SU-DHL-6 (cell line): ENCODE measurements around the gene SPHK2.

Source experiments
- EZH2phosphoT487 ChIP-seq: fragments of 200-600 bp; sonication (generic), shearing (Covaris generic); conservative IDR thresholded peaks from 2 replicates; pipeline ENCODE4 v1.6.1; 2018; ENCODE audit warnings: mild to moderate bottlenecking, antibody characterized with exemption, low read length, moderate library complexity, mixed read lengths
- TF ChIP-seq, protein P1 (sequence below): fragments of 200-600 bp; sonication (generic); IDR thresholded peaks from one replicate; pipeline ENCODE4 v1.5.1; 2017; ENCODE audit warnings: antibody characterized with exemption, mild to moderate bottlenecking, low read length, moderate library complexity; ENCODE audit not compliant: insufficient read depth, poor library complexity, severe bottlenecking

DNA sequence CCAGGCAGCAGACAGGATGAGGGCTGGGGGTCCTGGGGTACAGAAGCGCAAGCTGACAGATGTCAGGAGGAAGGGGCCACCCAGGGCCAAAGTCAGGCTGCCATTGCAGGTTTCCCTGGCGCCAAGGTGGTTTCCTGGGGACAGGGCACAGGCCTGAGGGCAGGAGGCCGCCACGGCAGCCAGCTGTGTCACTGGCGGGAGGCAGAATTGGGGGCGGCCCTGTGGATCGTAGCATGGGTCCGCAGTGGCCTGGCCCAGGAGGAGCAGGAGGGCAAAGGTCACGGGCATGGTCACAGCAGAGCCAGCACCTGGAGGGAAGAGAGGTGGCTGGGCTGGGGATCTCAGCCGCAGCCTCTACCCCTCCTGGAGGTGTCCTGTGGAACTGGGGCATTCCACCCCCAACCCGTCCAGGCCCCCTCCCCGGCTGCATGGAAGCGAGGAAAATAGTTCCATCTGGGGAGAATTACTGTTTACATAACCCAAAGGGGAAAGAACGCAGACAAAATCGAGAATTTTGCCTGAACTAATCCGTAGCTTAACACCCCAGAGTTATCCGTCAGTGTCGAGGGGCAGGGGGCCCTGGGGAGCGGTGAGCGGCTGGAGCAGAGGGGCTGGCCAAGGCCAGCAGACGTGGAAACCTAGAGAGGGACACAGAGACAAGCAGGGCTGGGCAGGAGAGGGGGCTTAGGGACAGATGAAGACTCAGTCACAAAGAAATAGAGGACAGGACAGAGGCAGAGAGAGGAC is 51.6 kb downstream of the SPHK2 start:
- TF ChIP-seq, protein P1, sequence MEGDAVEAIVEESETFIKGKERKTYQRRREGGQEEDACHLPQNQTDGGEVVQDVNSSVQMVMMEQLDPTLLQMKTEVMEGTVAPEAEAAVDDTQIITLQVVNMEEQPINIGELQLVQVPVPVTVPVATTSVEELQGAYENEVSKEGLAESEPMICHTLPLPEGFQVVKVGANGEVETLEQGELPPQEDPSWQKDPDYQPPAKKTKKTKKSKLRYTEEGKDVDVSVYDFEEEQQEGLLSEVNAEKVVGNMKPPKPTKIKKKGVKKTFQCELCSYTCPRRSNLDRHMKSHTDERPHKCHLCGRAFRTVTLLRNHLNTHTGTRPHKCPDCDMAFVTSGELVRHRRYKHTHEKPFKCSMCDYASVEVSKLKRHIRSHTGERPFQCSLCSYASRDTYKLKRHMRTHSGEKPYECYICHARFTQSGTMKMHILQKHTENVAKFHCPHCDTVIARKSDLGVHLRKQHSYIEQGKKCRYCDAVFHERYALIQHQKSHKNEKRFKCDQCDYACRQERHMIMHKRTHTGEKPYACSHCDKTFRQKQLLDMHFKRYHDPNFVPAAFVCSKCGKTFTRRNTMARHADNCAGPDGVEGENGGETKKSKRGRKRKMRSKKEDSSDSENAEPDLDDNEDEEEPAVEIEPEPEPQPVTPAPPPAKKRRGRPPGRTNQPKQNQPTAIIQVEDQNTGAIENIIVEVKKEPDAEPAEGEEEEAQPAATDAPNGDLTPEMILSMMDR: no peak
- no peak for TF ChIP-seq EZH2phosphoT487
